HG03097 (cell line): ENCODE results near the gene F8A3.
A peak's percentile ranks its signal among the peaks of the same experiment; 100 is the strongest.
"Not testable (repeated sequence)": the region's sequence is repeated elsewhere in the genome, so short reads cannot be mapped to it uniquely, and the experiment has no call there.

Experiments used
- ATAC-seq: cut with Tn5 transposase; IDR thresholded peaks from one replicate; pipeline ENCODE4 v1.9.1; 2021; ENCODE audit not compliant: unreplicated experiment, low FRiP score

The F8A3 gene

GRCh38 chrX:155458471-155458870 lies at the start of gene F8A3:
TSS of gene F8A3 (minus strand) at chrX:155458620. CDS start at chrX:155458600, 20 bp downstream.
- peak; percentile 77 for ATAC-seq

- no peak for ATAC-seq
Measured at GRCh38 chrX:155505296-155505695, 46.9 kb upstream of the F8A3 start.

DNA sequence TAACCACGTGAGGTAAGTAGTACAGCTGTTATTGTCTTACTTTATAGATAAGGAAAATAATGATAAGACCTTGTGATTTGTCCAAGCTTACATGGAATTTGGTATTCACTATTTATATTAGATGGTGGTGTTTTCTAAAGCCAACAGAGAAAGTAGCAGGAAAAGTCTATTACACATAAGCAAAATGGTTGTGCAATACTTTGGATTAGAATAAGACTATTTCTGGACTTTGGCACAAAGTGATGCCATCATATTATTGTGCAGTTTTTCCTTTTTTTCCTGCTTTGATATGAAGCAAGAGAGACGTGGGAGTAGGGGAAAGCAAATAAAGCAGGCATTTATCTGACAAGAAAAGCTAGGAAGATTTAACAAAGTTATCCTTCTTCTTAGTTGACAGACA lies 36.7 kb upstream of the F8A3 start:
- ATAC-seq = not testable (repeated sequence)

DNA sequence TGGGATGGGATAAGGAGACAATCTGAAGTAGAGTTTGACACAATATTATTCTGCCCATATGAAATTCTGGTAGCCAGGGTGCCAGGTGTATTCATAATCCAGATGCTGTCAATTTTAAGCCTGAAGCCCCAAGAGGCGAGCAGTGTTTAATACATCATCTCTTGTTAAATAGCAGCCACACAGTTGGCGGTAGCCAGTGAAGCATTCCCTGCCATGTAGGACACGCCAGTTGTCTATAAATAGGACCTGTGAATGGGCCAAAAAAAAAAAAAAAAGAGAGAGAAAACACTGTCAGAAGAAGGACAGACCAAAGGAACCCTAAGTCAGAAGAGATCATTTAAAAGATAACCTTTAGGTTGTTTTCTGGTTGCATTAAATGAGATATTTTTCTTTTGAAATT lies 33.0 kb upstream of the F8A3 start:
- ATAC-seq = not testable (repeated sequence)

- ATAC-seq = not testable (repeated sequence)
Measured at GRCh38 chrX:155477136-155477535, 18.7 kb upstream of the F8A3 start.

DNA sequence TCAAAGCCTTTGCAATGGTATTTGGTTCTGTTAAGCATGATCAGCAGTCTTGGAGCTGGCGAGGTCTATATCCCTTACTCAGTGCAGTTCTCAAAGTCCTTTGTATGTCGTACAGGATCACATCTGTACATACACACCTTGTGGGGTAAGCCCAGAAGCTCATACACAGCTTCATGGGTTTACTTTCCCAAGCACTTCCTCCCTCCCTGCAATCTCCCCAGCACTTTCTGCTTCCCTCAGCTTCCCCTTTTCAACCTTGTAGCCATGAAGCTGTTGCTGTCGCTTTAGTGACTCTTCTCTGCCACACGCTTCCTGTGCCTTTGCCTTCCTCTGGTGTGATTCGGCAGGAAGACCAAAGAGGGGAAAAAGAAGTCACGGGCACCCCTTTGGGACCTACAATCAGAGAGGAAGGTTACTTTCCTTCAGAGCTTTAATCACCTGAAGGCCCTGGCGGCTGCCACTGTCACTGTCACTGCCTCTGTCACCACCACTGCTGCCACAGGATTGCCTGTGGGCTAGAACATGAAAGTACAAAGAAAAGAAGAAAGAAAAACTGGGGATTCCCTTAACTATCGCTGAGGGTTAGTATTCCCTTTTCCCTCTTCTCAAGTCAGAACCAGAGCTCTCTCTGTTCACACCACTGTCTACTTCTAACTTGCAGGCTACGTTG lies 8.0 kb upstream of the F8A3 start:
- ATAC-seq = not testable (repeated sequence)

GRCh38 chrX:155460501-155460900 lies 2.1 kb upstream of the F8A3 start:
- not testable (repeated sequence) for ATAC-seq

- peak; percentile 46 for ATAC-seq
Measured at GRCh38 chrX:155457761-155458447, 516 bp downstream of the F8A3 start.

GRCh38 chrX:155441097-155441496 lies 17.3 kb downstream of the F8A3 start:
- ATAC-seq = no peak

DNA sequence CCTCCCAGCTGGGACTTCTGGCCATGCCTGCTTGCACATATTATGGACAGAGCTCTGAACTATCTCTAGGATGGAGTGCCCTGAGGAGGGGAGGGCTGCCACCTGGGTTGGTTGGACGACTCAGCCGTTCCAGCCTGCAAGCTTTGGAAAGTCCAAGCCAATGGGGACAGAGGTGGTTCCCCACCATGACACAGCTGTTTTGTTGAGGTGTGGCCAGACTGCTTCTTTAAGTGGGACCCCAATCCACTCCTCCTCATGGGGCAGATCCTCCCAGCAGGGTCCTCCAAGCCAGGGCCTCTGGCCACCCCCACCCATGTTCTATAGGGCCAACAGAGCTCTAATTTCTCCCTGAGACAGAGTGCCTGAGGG lies 22.7 kb downstream of the F8A3 start:
- ATAC-seq = no peak

- no peak for ATAC-seq
Measured at GRCh38 chrX:155434906-155435743, 23.3 kb downstream of the F8A3 start.

DNA sequence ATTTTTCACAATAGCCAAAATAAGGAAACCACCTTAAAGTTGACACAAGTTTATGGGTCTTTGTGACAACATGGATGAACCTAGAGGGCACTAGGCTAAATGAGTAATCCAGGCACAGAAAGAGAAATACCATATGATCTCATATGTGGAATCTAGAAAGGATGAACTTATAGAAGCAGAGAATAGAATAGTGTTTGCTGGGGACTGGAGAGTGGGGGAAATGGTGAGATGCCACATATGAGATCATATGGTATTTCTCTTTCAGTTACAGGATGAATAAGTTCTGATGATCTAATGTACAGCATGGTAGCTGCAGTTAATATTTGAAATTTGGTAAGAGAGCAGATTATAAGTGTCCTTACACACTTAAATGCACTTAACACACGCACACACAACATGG lies 40.7 kb downstream of the F8A3 start:
- no peak for ATAC-seq
